ENCODE measurements around the gene HPS4.

HPS4 gene

GRCh38 chr22:26525946-26526564, 42.5 kb upstream of the HPS4 start:
- Histone ChIP-seq H3K4me3 (ENCODE audit: low read length) (no peak overlapping the region), H4K8ac (ENCODE audit: low read depth, low read length) (no peak overlapping the region), H3K18ac (ENCODE audit: low read length) (no peak overlapping the region), H4K5ac (ENCODE audit: low read length) (no peak overlapping the region), H3K4ac (ENCODE audit: low read depth, low read length) (no peak overlapping the region), H3K79me1 (ENCODE audit: low read length) (no peaks in the 10 kb centered on the region), H3K27ac (ENCODE audit: low read depth, low read length) (no peak overlapping the region), H3K4me1 (ENCODE audit: control insufficient read depth, low read depth, low read length) (no peaks in the 10 kb centered on the region), H2BK120ac (ENCODE audit: low read depth, low read length) (no peak overlapping the region), H2AK5ac (ENCODE audit: low read length) (no peak overlapping the region), H2BK15ac (replicated peaks; ENCODE audit: low read depth) (no peak overlapping the region), H3K36me3 (ENCODE audit: control insufficient read depth, insufficient read depth, low read length) (peaks cover 23% of the 10 kb centered on the region), H2BK5ac (ENCODE audit: low read length) (no peak overlapping the region), H3K9ac (ENCODE audit: low read length) (no peak overlapping the region), H3K56ac (ENCODE audit: low read length) (no peak overlapping the region), H3K4me2 (ENCODE audit: low read length) (no peak overlapping the region), H3K79me2 (ENCODE audit: control insufficient read depth, insufficient read depth, low read length) (no peaks in the 10 kb centered on the region), H3K27me3 (ENCODE audit: insufficient read depth, low read length, poor library complexity) (no peaks in the 10 kb centered on the region), H3K23ac (ENCODE audit: low read length) (no peak overlapping the region)
- no CpG with 5 or more reads among the region's 7 CpGs for WGBS (ENCODE audit: extremely low coverage, insufficient coverage, low lambda C conversion rate)
- DNase-seq = no peak

DNA sequence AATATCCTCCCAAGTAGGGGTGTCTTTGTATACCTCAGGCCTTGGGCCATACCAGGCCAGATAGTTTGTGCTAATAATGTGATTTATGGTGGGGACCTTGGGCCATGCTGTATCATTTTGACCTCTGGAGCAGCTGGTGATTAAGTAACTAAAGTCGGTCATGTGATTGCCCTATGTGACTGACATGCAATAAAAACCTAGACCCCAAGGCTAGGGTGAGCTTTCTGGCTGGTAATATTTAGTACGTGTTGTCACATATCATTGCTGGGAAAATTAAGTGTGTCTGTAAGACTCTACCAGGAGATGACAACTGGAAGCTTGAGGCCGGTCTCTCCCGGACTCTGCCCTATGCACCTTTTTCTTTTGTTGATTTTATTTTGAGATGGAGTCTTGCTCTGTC, 41.3 kb upstream of the HPS4 start:
- H3K23ac ChIP-seq (ENCODE audit: low read length) = no peak overlapping the region
- no peaks in the 10 kb centered on the region for H3K79me1 ChIP-seq (ENCODE audit: low read length)
- no peak overlapping the region for H3K27ac ChIP-seq (ENCODE audit: low read depth, low read length)
- H3K18ac ChIP-seq (ENCODE audit: low read length) = no peak overlapping the region
- H3K36me3 ChIP-seq (ENCODE audit: control insufficient read depth, insufficient read depth, low read length) = peaks cover 21% of the 10 kb centered on the region
- no peak overlapping the region for H3K4me3 ChIP-seq (ENCODE audit: low read length)
- no peak overlapping the region for H2BK120ac ChIP-seq (ENCODE audit: low read depth, low read length)
- H3K4me2 ChIP-seq (ENCODE audit: low read length) = no peak overlapping the region
- no peak overlapping the region for H2AK5ac ChIP-seq (ENCODE audit: low read length)
- H3K9ac ChIP-seq (ENCODE audit: low read length) = no peak overlapping the region
- H3K4ac ChIP-seq (ENCODE audit: low read depth, low read length) = no peak overlapping the region
- no peak for DNase-seq
- no peak overlapping the region for H2BK15ac ChIP-seq (replicated peaks; ENCODE audit: low read depth)
- H3K79me2 ChIP-seq (ENCODE audit: control insufficient read depth, insufficient read depth, low read length) = no peaks in the 10 kb centered on the region
- H3K4me1 ChIP-seq (ENCODE audit: control insufficient read depth, low read depth, low read length) = no peaks in the 10 kb centered on the region
- no CpG with 5 or more reads among the region's 4 CpGs for WGBS (ENCODE audit: extremely low coverage, insufficient coverage, low lambda C conversion rate)
- no peak overlapping the region for H4K8ac ChIP-seq (ENCODE audit: low read depth, low read length)
- H2BK5ac ChIP-seq (ENCODE audit: low read length) = no peak overlapping the region
- H3K27me3 ChIP-seq (ENCODE audit: insufficient read depth, low read length, poor library complexity) = no peaks in the 10 kb centered on the region
- H3K56ac ChIP-seq (ENCODE audit: low read length) = no peak overlapping the region
- H4K5ac ChIP-seq (ENCODE audit: low read length) = no peak overlapping the region

DNA sequence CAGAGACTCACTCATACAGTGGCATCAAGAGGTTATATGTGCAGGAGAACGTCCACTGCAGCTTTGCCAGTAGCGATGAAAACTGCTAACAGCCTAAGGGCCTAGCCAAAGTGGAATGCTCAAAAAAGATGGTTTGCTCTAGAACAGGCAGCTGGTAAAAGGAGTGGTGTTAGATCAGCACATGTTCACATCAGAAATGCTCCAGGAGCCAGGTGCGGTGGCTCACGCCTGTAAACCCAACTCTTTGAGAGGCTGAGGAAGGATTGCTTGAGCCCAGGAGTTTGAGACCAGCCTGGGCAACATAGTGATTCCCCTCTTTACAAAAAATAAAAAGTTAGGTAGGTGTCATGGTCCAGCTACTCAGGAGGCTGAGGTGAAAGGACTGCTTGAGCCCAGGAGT, 39.0 kb upstream of the HPS4 start:
- WGBS (ENCODE audit: extremely low coverage, insufficient coverage, low lambda C conversion rate) = no CpG with 5 or more reads among the region's 4 CpGs
- no peak overlapping the region for H2AK5ac ChIP-seq (ENCODE audit: low read length)

DNA sequence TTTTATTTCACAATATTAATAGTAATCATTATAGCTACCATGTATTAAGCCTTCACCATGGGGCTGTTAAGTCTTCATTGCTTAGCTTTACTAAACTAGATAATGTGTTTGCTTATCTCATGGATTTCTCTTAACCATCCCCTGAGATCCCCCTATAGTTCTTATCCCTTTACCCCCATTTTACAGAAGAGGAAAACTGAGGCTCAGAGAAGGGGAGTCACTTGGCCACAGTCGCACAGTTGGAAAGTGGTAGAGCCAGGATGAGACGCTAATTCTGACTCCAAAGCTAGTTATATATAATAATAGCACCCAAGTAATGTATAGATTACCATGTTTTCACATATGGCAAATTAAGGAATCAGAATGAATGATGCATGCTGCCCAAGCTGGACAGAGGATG, 38.4 kb upstream of the HPS4 start:
- no peak overlapping the region for H3K23ac ChIP-seq (ENCODE audit: low read length)
- H2BK120ac ChIP-seq (ENCODE audit: low read depth, low read length) = no peak overlapping the region
- no peak overlapping the region for H3K9ac ChIP-seq (ENCODE audit: low read length)
- no peak overlapping the region for H2BK5ac ChIP-seq (ENCODE audit: low read length)
- no peak for DNase-seq
- H3K18ac ChIP-seq (ENCODE audit: low read length) = no peak overlapping the region
- no peak overlapping the region for H3K27ac ChIP-seq (ENCODE audit: low read depth, low read length)
- no peak overlapping the region for H3K4ac ChIP-seq (ENCODE audit: low read depth, low read length)
- H3K4me2 ChIP-seq (ENCODE audit: low read length) = no peak overlapping the region
- no CpG with 5 or more reads among the region's 2 CpGs for WGBS (ENCODE audit: extremely low coverage, insufficient coverage, low lambda C conversion rate)
- no peak overlapping the region for H3K4me3 ChIP-seq (ENCODE audit: low read length)
- H4K8ac ChIP-seq (ENCODE audit: low read depth, low read length) = no peak overlapping the region
- no peak overlapping the region for H4K5ac ChIP-seq (ENCODE audit: low read length)
- no peak overlapping the region for H2BK15ac ChIP-seq (replicated peaks; ENCODE audit: low read depth)
- H3K56ac ChIP-seq (ENCODE audit: low read length) = no peak overlapping the region
- H3K36me3 ChIP-seq (ENCODE audit: control insufficient read depth, insufficient read depth, low read length) = peaks cover 5% of the 10 kb centered on the region
- H3K4me1 ChIP-seq (ENCODE audit: control insufficient read depth, low read depth, low read length) = no peaks in the 10 kb centered on the region
- no peaks in the 10 kb centered on the region for H3K79me1 ChIP-seq (ENCODE audit: low read length)
- H2AK5ac ChIP-seq (ENCODE audit: low read length) = no peak overlapping the region
- no peaks in the 10 kb centered on the region for H3K27me3 ChIP-seq (ENCODE audit: insufficient read depth, low read length, poor library complexity)
- H3K79me2 ChIP-seq (ENCODE audit: control insufficient read depth, insufficient read depth, low read length) = no peaks in the 10 kb centered on the region

More for the DNA sequence above, 39.0 kb upstream of the HPS4 start:
- Histone ChIP-seq H3K27me3 (ENCODE audit: insufficient read depth, low read length, poor library complexity) (no peaks in the 10 kb centered on the region), H3K4me3 (ENCODE audit: low read length) (no peak overlapping the region), H2BK5ac (ENCODE audit: low read length) (no peak overlapping the region), H3K18ac (ENCODE audit: low read length) (no peak overlapping the region), H2BK120ac (ENCODE audit: low read depth, low read length) (no peak overlapping the region), H3K79me2 (ENCODE audit: control insufficient read depth, insufficient read depth, low read length) (no peaks in the 10 kb centered on the region), H3K4me2 (ENCODE audit: low read length) (no peak overlapping the region), H3K79me1 (ENCODE audit: low read length) (no peaks in the 10 kb centered on the region), H2BK15ac (replicated peaks; ENCODE audit: low read depth) (no peak overlapping the region), H3K4ac (ENCODE audit: low read depth, low read length) (no peak overlapping the region), H3K56ac (ENCODE audit: low read length) (no peak overlapping the region), H4K5ac (ENCODE audit: low read length) (no peak overlapping the region), H3K36me3 (ENCODE audit: control insufficient read depth, insufficient read depth, low read length) (peaks cover 9% of the 10 kb centered on the region), H3K4me1 (ENCODE audit: control insufficient read depth, low read depth, low read length) (no peaks in the 10 kb centered on the region), H4K8ac (ENCODE audit: low read depth, low read length) (no peak overlapping the region), H3K9ac (ENCODE audit: low read length) (no peak overlapping the region), H3K27ac (ENCODE audit: low read depth, low read length) (no peak overlapping the region), H3K23ac (ENCODE audit: low read length) (no peak overlapping the region)
- DNase-seq = no peak

GRCh38 chr22:26517429-26517828, 33.8 kb upstream of the HPS4 start:
- Histone ChIP-seq H3K4me3 (ENCODE audit: low read length) (no peak overlapping the region), H3K56ac (ENCODE audit: low read length) (no peak overlapping the region), H3K18ac (ENCODE audit: low read length) (no peak overlapping the region), H3K4me2 (ENCODE audit: low read length) (no peak overlapping the region), H4K5ac (ENCODE audit: low read length) (no peak overlapping the region), H2AK5ac (ENCODE audit: low read length) (no peak overlapping the region), H3K27ac (ENCODE audit: low read depth, low read length) (no peak overlapping the region), H3K79me2 (ENCODE audit: control insufficient read depth, insufficient read depth, low read length) (peaks cover 2% of the 10 kb centered on the region), H2BK5ac (ENCODE audit: low read length) (no peak overlapping the region), H3K27me3 (ENCODE audit: insufficient read depth, low read length, poor library complexity) (no peaks in the 10 kb centered on the region), H2BK120ac (ENCODE audit: low read depth, low read length) (no peak overlapping the region), H2BK15ac (replicated peaks; ENCODE audit: low read depth) (no peak overlapping the region), H3K4me1 (ENCODE audit: control insufficient read depth, low read depth, low read length) (no peaks in the 10 kb centered on the region), H3K23ac (ENCODE audit: low read length) (no peak overlapping the region), H3K9ac (ENCODE audit: low read length) (no peak overlapping the region), H3K79me1 (ENCODE audit: low read length) (peaks cover 2% of the 10 kb centered on the region), H3K4ac (ENCODE audit: low read depth, low read length) (no peak overlapping the region), H3K36me3 (ENCODE audit: control insufficient read depth, insufficient read depth, low read length) (no peaks in the 10 kb centered on the region), H4K8ac (ENCODE audit: low read depth, low read length) (no peak overlapping the region)
- no peak for DNase-seq
- no CpG with 5 or more reads among the region's 5 CpGs for WGBS (ENCODE audit: extremely low coverage, insufficient coverage, low lambda C conversion rate)

DNA sequence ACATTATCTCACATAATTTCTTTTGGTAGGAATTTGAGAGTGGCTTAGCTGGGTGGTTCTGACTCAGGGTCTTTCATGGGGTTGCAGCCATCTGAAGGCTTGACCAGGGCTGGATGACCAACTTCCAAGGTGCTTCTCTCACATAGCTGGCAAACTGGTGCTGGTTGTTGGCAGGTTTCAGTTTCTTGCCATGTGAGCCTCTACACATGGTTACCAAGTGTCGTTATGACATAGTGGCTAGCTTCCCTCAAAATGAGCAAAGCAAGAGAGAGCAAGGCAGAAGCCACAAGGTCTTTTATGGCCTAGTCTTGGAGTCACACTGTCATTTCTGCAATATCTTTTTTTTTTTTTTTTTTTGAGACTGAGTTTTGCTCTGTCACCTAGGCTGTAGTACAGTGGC, 32.9 kb upstream of the HPS4 start:
- H2BK5ac ChIP-seq (ENCODE audit: low read length) = no peak overlapping the region
- no peak overlapping the region for H4K5ac ChIP-seq (ENCODE audit: low read length)
- H3K4me2 ChIP-seq (ENCODE audit: low read length) = no peak overlapping the region
- no peak overlapping the region for H3K27ac ChIP-seq (ENCODE audit: low read depth, low read length)
- H3K9ac ChIP-seq (ENCODE audit: low read length) = no peak overlapping the region
- H3K4me3 ChIP-seq (ENCODE audit: low read length) = no peak overlapping the region
- DNase-seq = no peak
- H3K18ac ChIP-seq (ENCODE audit: low read length) = no peak overlapping the region
- peaks cover under 1% of the 10 kb centered on the region for H3K4me1 ChIP-seq (ENCODE audit: control insufficient read depth, low read depth, low read length)
- H3K23ac ChIP-seq (ENCODE audit: low read length) = no peak overlapping the region
- no peaks in the 10 kb centered on the region for H3K27me3 ChIP-seq (ENCODE audit: insufficient read depth, low read length, poor library complexity)
- H2AK5ac ChIP-seq (ENCODE audit: low read length) = no peak overlapping the region
- no peak overlapping the region for H4K8ac ChIP-seq (ENCODE audit: low read depth, low read length)
- WGBS (ENCODE audit: extremely low coverage, insufficient coverage, low lambda C conversion rate) = no CpG with 5 or more reads among the region's 1 CpG
- no peak overlapping the region for H2BK120ac ChIP-seq (ENCODE audit: low read depth, low read length)
- H3K79me2 ChIP-seq (ENCODE audit: control insufficient read depth, insufficient read depth, low read length) = peaks cover 6% of the 10 kb centered on the region
- peaks cover 3% of the 10 kb centered on the region for H3K79me1 ChIP-seq (ENCODE audit: low read length)
- no peaks in the 10 kb centered on the region for H3K36me3 ChIP-seq (ENCODE audit: control insufficient read depth, insufficient read depth, low read length)
- H2BK15ac ChIP-seq (replicated peaks; ENCODE audit: low read depth) = no peak overlapping the region
- H3K56ac ChIP-seq (ENCODE audit: low read length) = no peak overlapping the region
- H3K4ac ChIP-seq (ENCODE audit: low read depth, low read length) = no peak overlapping the region
